ENCODE measurements around the gene HPSE. TPM values are rescaled to one million over a fixed set of nuclear protein-coding genes. Genes with fewer than 3 reads are reported as not detected.

Gene HPSE
- total and polyA plus RNA-seq, 9 of the 15 experiments (the other 6 are each of a cell fraction or from before 2014, with no cell fraction given), result 0.01 to 0.42 (median 0.14) TPM; not detected in 1

DNA sequence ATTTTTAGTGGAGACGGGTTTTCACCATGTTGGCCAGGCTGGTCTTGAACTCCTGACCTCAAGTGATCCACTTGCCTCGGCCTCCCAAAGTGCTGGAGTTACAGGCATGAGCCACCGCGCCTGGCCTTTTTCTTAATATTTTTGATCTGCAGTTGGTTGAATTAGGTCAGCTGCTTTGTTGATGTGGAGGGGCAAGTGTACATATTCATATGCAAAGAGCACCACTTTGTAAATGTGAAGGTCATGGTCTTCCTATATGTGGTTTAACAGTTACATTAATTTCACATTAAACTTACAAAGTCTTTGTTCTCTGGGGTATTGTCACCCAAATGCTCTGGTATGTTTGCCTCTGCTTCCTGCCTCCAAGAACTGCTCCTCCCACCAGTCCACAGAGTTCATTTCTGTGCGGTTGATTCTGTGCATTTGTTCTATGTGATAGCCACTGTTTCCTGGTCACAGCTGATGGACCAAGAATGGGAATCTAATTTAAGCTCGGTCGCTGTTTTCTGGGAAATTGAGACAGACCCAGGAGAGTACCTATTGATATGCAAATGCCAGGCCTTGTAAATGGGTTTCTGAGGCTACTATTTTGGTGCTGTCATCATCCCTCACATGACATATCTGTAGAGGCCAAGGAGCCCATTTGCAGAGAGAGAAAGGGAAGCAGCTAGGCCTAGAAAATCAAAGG lies 26.9 kb upstream of the HPSE start:
- FAIRE-seq, result no peak
- 43% methylated on average over 7 of the region's 7 CpGs for WGBS (ENCODE audit: insufficient coverage, low coverage, missing lambda C conversion rate)
- peak overlapping the region; percentile 60; the same call in 1 of the 2 replicates for H2AFZ ChIP-seq (ENCODE audit: low read depth, low read length)
- H3K4me2 ChIP-seq (ENCODE audit: insufficient read depth, low read length), result no peak overlapping the region
- in situ Hi-C loops (cut with MboI) (no loop called here), intact Hi-C loops (cut with micrococcal nuclease) (loop anchor here (2.0 to 5.0 kb wide), 3 partner anchors 93 to 279 kb away; partner anchors contain the start of gene HELQ)
- no peaks in the 10 kb centered on the region for H3K79me2 ChIP-seq (ENCODE audit: control insufficient read depth, insufficient read depth, low read length)
- peak; percentile 31; the same call in 1 of the 3 replicates for ATAC-seq
- H3K27ac ChIP-seq (ENCODE audit: extremely low read depth, low read depth, low read length), result no peak overlapping the region
- CTCF ChIA-PET (ENCODE audit: low intra/inter-chr PET ratio), result no interaction called here
- H3K27me3 ChIP-seq (ENCODE audit: control insufficient read depth in 2 of 2, insufficient read depth in 2 of 2, low read length in 2 of 2), result peaks cover 0 to 10% of the 10 kb centered on the region in 2 experiments; a peak in 4 of 5 replicates
- H3K4me1 ChIP-seq (replicated peaks in 1 of 2; ENCODE audit: control insufficient read depth in 2 of 2, insufficient read depth in 2 of 2, low read length in 2 of 2), result peaks cover 0 to 11% of the 10 kb centered on the region in 2 experiments; a peak in 2 of 5 replicates
- peak in 1 of 4 experiments; percentile 44 for DNase-seq (ENCODE audit: extremely low read depth in 1 of 4, low spot score in 3 of 4)
- H4K20me1 ChIP-seq (replicated peaks; ENCODE audit: control insufficient read depth, insufficient read depth, low read length), result no peaks in the 10 kb centered on the region
- H3K36me3 ChIP-seq (ENCODE audit: control insufficient read depth, insufficient read depth, low read length), result no peaks in the 10 kb centered on the region
- POLR2A ChIA-PET, result no interaction called here
- no peak overlapping the region for H3K4me3 ChIP-seq
- H3K9me3 ChIP-seq (replicated peaks; ENCODE audit: control insufficient read depth, insufficient read depth, low read depth, low read length), result no peaks in the 10 kb centered on the region
- H3K9ac ChIP-seq (ENCODE audit: insufficient read depth in 1 of 2, low read depth in 2 of 2, low read length in 2 of 2), result no peak overlapping the region
- no peaks in the 10 kb centered on the region for H3K9me1 ChIP-seq (ENCODE audit: control insufficient read depth, insufficient read depth, low read length)
- BruUV-seq (replicated peaks), result no TSS peak
- TF ChIP-seq, protein P1, sequence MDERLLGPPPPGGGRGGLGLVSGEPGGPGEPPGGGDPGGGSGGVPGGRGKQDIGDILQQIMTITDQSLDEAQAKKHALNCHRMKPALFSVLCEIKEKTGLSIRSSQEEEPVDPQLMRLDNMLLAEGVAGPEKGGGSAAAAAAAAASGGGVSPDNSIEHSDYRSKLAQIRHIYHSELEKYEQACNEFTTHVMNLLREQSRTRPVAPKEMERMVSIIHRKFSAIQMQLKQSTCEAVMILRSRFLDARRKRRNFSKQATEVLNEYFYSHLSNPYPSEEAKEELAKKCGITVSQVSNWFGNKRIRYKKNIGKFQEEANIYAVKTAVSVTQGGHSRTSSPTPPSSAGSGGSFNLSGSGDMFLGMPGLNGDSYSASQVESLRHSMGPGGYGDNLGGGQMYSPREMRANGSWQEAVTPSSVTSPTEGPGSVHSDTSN (CRISPR knock-in tag; IDR thresholded peaks at IDR 0.05; ENCODE audit: low read depth), result no peak
- TF ChIP-seq, protein P1 (tag; conservative IDR thresholded peaks at IDR 0.05; ENCODE audit: low read depth), result no peak
- TF ChIP-seq MCM3 (IDR thresholded peaks at IDR 0.05), result no peak
- peak; percentile 44; the same call in 1 of the 2 replicates for TF ChIP-seq USF1 (CRISPR knock-in tag; IDR thresholded peaks at IDR 0.05)
- TF ChIP-seq NFXL1 (CRISPR knock-in tag; IDR thresholded peaks at IDR 0.05), result no peak
- no peak for TF ChIP-seq ZNF239 (CRISPR knock-in tag; IDR thresholded peaks at IDR 0.05)
- TF ChIP-seq RBM17 (IDR thresholded peaks at IDR 0.05; ENCODE audit: borderline replicate concordance, low read depth, low read length), result no peak

All from K562 (cell line).